ENCODE results near the gene ZNF831.

Gene ZNF831

GRCh38 chr20:59291740-59292383 lies 128.2 kb downstream of the ZNF831 start:
- no peak for TF ChIP-seq CTCF (conservative IDR thresholded peaks at IDR 0.05; ENCODE audit: low read depth, low read length)
- no peak for DNase-seq (ENCODE audit: low read depth)
- H3K4me3 ChIP-seq (ENCODE audit: low read depth, low read length), result no peak overlapping the region

- H3K4me3 ChIP-seq (ENCODE audit: low read depth, low read length), result no peak overlapping the region
- DNase-seq (ENCODE audit: low read depth), result no peak
- TF ChIP-seq CTCF (conservative IDR thresholded peaks at IDR 0.05; ENCODE audit: low read depth, low read length), result no peak
Observed at GRCh38 chr20:59295531-59295930, 131.9 kb downstream of the ZNF831 start.

- no peak for TF ChIP-seq CTCF (conservative IDR thresholded peaks at IDR 0.05; ENCODE audit: low read depth, low read length)
- no peak overlapping the region for H3K4me3 ChIP-seq (ENCODE audit: low read depth, low read length)
- no peak for DNase-seq (ENCODE audit: low read depth)
Observed at GRCh38 chr20:59297686-59298085, 134.1 kb downstream of the ZNF831 start.

- no peak for TF ChIP-seq CTCF (conservative IDR thresholded peaks at IDR 0.05; ENCODE audit: low read depth, low read length)
- H3K4me3 ChIP-seq (ENCODE audit: low read depth, low read length), result no peak overlapping the region
- DNase-seq (ENCODE audit: low read depth), result no peak
Observed at GRCh38 chr20:59299945-59300332, 136.3 kb downstream of the ZNF831 start.

- TF ChIP-seq CTCF (conservative IDR thresholded peaks at IDR 0.05; ENCODE audit: low read depth, low read length), result no peak
- no peak within 1 kb of the TSS for H3K4me3 ChIP-seq (ENCODE audit: low read depth, low read length)
- DNase-seq (ENCODE audit: low read depth), result no peak
Observed at GRCh38 chr20:59300333-59301081, 136.9 kb downstream of the ZNF831 start, which contains the start of gene EDN3. TSS of gene EDN3 (plus strand) at chr20:59300611. CDS start at chr20:59300813, 202 bp downstream.

GRCh38 chr20:59301343-59302007 lies 137.9 kb downstream of the ZNF831 start:
- no peak for TF ChIP-seq CTCF (conservative IDR thresholded peaks at IDR 0.05; ENCODE audit: low read depth, low read length)
- no peak overlapping the region for H3K4me3 ChIP-seq (ENCODE audit: low read depth, low read length)
- no peak for DNase-seq (ENCODE audit: low read depth)
